HG02623 (cell line): ENCODE measurements around the gene SMPDL3A.
"Not testable (repeated sequence)": the region's sequence is repeated elsewhere in the genome, so short reads cannot be mapped to it uniquely, and the experiment has no call there.

Source experiments
- ATAC-seq: cut with Tn5 transposase; IDR thresholded peaks from one replicate; pipeline ENCODE4 v1.9.1; 2021; ENCODE audit warnings: moderate library complexity; ENCODE audit not compliant: unreplicated experiment

The SMPDL3A gene

DNA sequence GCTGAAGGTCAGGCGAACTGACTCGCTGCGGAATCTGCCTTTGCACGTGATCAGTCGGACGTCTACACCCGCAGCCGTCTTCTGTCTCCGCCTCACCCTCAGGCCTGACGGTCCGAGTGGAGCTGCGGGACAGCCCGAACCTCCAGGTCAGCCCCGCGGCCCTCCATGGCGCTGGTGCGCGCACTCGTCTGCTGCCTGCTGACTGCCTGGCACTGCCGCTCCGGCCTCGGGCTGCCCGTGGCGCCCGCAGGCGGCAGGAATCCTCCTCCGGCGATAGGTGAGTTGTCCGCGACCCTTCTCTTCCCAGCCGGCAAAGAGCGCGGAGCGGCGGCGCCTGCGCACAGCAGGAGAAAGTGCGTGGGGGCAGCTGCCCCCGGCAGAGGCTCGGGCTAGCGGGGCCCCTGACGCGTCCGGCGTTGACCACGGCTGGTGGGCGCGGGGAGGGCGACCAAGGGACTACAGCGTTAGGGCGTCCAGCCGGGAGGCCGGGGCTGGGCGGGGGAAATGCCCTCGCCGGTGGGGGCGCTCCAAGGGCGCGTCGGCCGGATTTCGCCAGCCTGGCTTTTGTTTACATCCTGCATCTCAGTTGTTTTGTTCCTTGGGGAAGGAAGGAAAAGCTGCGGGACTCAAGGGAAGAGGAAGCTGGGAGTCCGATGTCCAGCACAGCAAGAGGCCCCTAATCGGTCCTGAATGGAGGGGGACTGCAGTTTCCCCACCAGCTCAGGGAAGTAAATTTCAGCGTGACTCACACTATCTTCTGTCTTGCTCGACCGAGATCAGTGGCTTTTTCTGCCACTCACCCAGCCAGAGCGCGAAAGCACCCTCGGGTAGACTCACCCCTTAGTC, at the start of gene SMPDL3A:
TSS of gene SMPDL3A (plus strand) at position 77 of the 846 bp plus-strand sequence. CDS start at position 166, 89 bp downstream.
- ATAC-seq, result peak; percentile 53

DNA sequence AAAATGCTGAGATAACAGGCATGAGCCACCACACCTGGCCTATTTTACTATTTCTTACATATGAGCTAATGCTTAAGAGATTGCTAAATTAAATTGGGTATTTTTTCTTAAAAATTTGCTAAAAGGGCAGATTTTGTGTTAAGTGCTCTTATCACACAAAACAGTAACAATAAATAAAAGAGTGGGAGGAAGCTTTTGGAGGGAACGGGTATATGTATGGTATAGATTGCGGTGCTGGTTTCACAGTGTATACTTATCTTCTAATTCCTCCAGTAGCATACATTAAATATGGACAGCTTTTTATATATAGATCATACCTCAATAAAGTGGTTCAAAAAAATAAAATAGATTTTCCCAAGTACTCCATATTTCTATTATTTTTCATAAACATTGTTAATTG, 49.0 kb upstream of the SMPDL3A start:
- ATAC-seq, result no peak

DNA sequence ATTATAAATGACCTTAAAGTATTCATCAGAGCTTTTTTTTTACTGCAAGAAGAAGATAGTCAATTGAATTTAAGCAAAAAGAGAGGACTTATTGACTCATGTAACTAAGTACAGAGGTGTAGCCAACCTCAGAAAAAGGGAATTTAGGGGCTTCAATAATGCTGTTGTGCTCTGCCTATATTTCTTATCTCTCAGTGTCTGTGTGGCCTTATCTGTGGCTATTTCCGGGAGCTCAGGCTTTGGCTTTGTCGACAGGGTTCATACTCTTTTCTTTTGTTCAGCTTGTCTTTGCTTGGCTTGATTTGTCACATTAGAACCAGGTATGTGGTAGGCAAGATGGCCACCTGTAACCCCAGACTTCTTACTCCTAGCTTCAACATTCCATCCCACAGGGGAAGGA, 48.1 kb upstream of the SMPDL3A start:
- no peak for ATAC-seq

- ATAC-seq, result not testable (repeated sequence)
Observed at GRCh38 chr6:122744247-122744646, 44.8 kb upstream of the SMPDL3A start.

GRCh38 chr6:122744856-122745255, 44.2 kb upstream of the SMPDL3A start:
- not testable (repeated sequence) for ATAC-seq

DNA sequence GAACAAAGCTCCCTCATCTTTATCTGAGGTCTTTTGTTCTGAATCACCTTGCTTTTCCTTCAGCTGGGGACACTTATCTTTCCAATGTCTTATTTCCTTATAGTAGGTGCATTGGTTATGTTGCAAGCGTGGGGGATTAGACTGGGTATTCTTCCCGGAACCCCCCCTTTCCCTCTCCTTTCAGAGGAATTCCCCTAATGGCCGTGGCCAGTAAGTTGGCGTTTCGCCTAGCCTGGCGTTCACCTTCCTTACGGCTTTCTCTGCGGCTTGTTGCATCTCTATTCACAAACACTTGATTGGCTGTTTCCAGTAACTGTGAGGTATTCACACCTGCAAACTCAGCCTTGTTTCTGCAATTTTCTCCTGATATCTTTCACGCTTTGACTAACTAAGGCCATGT, 42.4 kb upstream of the SMPDL3A start:
- no peak for ATAC-seq

DNA sequence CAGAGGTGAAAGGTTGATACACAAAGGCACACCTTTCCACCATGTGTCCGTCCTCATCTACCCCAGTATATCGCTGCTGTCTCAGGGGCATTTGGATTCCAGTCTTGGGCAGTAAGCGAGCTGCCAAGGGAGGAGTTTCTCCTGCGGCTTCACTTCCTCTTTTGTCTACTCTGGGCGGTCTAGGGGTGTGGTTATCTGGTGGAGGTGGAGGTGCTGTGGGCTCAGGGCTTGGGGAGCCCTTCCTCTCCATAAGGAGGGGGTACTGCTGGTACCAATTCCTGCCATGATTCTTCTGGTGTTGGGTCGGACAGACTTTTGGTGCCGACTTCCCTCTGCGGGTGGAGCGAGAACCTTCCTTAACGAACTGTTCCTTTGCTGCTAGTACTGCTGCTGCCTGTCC, 41.5 kb upstream of the SMPDL3A start:
- ATAC-seq, result no peak

GRCh38 chr6:122748945-122749344, 40.1 kb upstream of the SMPDL3A start:
- not testable (repeated sequence) for ATAC-seq

DNA sequence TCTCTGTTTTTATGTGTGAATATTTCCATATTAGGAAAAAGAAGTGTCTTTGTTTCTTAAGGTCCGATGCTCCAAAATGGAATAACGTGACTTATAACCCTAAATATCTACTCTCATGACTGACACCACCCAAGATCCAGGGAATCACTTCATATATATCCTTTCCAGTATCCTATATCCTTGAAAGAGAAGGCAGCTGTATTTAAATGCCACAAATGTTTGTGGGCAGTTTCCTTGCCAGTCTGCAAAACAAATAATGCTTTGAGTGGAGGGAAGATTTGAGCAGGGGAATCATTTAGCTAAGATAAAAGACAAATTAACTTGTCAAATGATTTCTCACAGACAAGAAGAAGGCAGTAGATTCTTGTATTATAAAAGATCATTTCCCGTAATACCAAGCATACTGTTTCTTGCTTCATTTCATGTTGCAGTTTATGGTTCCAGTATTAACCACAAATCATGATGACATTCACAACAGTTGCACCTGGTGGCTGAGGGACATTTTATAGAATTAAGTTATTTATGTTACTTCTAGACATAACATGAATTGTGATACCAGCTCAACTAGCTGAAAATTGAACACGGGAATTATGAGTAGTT, 39.5 kb upstream of the SMPDL3A start:
- ATAC-seq, result no peak

GRCh38 chr6:122751326-122751725, 37.7 kb upstream of the SMPDL3A start:
- ATAC-seq, result peak; percentile 87

DNA sequence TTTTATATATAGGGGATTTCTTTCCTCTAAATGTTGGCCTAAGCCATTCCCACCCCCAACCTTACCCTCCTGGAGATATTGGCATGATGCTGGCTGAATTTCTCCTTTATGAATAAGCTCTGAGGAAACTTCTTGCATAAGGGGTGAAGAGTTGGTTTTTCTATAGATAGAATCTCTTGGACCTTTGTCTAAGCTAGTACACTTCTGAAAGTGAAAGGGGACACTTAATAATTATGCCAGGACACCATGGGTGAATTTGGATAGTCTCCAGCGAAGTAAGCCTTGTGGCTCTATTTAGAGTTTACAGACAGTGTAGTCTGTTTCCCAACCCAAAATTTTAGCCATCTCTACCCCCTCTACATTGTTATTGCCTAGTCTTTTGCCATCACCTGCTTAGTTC, 36.6 kb upstream of the SMPDL3A start:
- ATAC-seq, result no peak

DNA sequence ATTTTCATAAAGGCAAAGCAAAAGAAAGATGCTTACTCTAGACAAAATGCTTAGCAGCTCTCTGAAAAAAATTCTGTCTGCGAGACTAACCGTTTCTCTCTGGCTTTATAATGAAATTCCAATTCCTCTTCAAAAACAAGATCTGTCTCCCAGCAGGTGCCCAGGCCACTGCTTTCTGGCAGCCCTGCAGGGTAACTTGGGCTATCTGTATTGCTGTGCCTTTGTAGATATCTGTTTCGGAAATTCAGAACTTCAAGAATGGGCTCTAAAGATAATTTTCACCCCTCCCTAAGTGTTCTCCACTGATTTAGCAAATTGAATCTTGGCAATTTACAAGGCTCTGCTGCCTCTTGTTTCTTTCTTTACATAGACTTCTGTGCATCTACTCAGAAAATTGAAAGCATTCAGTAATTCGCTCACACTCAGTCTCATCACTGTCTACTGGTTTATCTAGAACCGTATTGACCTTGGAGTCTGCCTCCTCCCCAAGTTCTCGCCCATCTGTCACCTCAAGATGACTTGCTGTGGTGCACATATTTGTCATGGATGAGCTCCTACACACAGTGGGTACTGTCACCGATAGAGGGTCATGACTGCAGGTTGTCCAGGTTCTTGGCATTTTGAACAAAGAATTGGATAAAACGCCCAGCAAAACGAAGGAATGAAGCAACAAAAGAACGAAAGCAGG, 35.9 kb upstream of the SMPDL3A start:
- no peak for ATAC-seq

DNA sequence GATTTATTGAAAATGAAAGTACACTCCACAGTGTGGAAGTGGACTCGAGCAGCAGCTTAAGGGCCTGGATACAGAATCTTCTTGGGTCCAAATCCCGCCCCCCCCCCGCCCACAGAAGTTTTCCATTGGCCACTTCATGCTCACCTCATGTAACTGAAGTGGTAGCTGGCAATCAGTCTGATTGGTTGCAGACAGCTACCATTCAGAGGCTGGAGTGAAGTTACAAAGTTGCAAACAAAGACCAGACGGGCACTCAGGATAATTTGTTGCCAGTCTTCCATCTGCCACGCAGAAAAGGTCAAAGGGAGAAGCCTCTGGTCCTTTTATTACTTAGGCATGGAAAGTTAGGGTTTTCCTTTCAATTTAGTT, 35.4 kb upstream of the SMPDL3A start:
- no peak for ATAC-seq

GRCh38 chr6:122754191-122754731, 34.8 kb upstream of the SMPDL3A start:
- no peak for ATAC-seq

- no peak for ATAC-seq
Observed at GRCh38 chr6:122755901-122756300, 33.2 kb upstream of the SMPDL3A start.

GRCh38 chr6:122758927-122759334, 30.1 kb upstream of the SMPDL3A start:
- ATAC-seq, result peak; percentile 98

GRCh38 chr6:122760330-122760729, 28.7 kb upstream of the SMPDL3A start:
- ATAC-seq, result no peak

DNA sequence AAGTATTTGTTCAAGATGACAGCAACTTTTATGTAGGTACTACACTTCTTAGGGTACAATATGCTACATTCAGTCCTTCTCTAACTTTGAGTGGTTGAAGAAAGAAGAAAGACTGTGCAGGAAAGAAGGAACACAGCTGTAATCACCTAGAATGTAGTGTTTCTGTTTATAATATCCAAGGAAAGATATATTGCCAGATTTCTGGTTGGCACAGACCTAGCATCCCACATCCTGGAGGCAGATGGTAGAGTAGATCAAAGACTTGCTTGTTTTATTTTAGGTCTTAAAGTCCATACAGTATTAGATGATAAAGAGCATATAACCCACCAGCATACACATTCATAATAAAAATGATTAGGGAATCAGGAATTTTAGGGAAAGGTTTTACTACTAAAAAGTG, 22.8 kb upstream of the SMPDL3A start:
- ATAC-seq, result no peak

- ATAC-seq, result no peak
Observed at GRCh38 chr6:122770835-122771601, 18.0 kb upstream of the SMPDL3A start.

GRCh38 chr6:122772724-122773415, 16.2 kb upstream of the SMPDL3A start:
- ATAC-seq, result no peak
